ENCODE measurements around the gene MVK.

DNA sequence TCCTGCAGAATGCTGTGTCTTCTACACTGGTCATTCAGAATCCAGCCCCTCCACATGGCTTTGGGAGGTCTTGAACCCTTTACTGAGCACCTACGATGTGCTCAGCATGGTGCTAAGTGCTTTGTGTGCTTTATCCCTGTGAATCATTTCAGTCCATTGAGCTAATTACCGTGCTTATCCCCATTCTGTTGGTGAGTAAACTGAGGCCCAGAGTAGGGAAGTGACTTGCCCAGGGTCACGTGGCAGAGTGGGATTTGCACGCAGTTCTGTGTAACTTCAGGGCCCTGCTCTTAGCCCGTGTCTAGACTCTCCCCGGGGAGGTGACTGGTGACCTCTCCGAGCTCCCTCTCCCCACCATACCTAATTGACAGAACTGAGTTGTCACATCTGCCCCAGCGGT, 27.4 kb downstream of the MVK start:
- TF ChIP-seq, protein P1, sequence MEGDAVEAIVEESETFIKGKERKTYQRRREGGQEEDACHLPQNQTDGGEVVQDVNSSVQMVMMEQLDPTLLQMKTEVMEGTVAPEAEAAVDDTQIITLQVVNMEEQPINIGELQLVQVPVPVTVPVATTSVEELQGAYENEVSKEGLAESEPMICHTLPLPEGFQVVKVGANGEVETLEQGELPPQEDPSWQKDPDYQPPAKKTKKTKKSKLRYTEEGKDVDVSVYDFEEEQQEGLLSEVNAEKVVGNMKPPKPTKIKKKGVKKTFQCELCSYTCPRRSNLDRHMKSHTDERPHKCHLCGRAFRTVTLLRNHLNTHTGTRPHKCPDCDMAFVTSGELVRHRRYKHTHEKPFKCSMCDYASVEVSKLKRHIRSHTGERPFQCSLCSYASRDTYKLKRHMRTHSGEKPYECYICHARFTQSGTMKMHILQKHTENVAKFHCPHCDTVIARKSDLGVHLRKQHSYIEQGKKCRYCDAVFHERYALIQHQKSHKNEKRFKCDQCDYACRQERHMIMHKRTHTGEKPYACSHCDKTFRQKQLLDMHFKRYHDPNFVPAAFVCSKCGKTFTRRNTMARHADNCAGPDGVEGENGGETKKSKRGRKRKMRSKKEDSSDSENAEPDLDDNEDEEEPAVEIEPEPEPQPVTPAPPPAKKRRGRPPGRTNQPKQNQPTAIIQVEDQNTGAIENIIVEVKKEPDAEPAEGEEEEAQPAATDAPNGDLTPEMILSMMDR (IDR thresholded peaks at IDR 0.05) = no peak
- no peak for TF ChIP-seq POLR2A (IDR thresholded peaks at IDR 0.05)

All from body of pancreas (tissue), 4 donors.